HG02642 (cell line): ENCODE results near the gene RNF212B.
"Not testable (repeated sequence)": the region's sequence is repeated elsewhere in the genome, so short reads cannot be mapped to it uniquely, and the experiment has no call there.

Experiments
- ATAC-seq: cut with Tn5 transposase; IDR thresholded peaks from one replicate; pipeline ENCODE4 v1.9.1; 2021; ENCODE audit warnings: mild to moderate bottlenecking; ENCODE audit not compliant: unreplicated experiment, poor library complexity

Gene RNF212B

GRCh38 chr14:23237772-23238594 lies at the start of gene RNF212B:
Gene RNF212B, plus strand, starts transcription at chr14:23237936. Its CDS starts 2,410 bp downstream, at chr14:23240346.
- ATAC-seq = peak; percentile 81

DNA sequence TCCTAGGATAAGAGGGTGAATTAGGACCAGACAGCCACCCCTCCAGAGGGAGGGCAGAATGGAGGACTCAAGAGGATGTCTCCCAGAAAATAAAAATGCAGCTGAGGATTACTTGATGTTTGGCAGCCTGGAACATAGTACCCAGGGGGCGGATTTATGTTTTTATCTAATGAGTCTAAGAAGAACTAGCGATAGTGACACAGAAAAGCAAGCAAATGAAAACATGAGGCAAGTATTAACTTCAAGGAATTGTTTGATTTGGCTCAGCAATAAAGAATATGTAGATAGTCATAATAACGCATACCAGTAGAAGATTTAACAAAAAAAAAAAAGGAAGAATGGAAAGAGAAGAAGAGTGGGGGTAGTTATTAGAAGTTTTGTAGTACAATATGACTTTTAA lies 44.3 kb upstream of the RNF212B start:
- ATAC-seq = no peak

- ATAC-seq = no peak
Measured at GRCh38 chr14:23195552-23196101, 42.1 kb upstream of the RNF212B start.

DNA sequence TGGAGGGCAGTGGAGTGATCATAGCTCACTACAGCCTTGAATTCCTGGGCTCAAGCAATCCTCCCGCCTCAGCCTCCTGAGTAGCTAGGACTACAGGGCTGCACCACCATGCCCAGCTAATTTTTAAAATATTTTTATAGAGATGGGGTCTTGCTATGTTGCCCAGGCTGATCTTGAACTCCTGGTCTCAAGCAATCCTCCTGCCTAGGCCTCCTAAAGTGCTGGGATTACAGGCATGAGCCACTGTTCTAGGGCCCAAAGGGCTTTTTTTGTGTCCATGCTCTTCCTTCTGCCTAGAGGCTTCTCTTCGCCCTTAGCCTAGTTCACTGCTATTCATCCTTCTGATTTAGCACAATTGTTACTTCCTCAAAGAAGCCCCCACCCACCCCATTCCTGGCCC lies 41.2 kb upstream of the RNF212B start:
- ATAC-seq = not testable (repeated sequence)

GRCh38 chr14:23199141-23199540 lies 38.6 kb upstream of the RNF212B start:
- not testable (repeated sequence) for ATAC-seq

DNA sequence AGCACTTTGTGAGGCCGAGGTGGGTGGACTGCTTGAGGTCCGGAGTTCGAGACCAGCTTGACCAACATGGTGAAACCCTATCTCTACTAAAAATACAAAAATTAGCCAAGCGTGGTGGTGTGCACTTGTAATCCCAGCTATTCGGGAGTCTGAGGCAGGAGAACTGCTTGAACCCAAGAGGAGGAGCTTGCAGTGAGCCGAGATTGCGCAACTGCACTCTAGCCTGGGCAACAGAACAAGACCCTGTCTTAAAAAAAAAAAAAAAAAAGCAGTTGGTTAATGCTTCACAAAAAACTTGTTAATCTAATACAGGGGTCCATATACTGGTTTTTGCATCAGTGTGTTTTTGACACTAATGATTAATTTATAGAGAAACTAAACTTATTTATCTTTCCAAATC lies 35.7 kb upstream of the RNF212B start:
- ATAC-seq = no peak

DNA sequence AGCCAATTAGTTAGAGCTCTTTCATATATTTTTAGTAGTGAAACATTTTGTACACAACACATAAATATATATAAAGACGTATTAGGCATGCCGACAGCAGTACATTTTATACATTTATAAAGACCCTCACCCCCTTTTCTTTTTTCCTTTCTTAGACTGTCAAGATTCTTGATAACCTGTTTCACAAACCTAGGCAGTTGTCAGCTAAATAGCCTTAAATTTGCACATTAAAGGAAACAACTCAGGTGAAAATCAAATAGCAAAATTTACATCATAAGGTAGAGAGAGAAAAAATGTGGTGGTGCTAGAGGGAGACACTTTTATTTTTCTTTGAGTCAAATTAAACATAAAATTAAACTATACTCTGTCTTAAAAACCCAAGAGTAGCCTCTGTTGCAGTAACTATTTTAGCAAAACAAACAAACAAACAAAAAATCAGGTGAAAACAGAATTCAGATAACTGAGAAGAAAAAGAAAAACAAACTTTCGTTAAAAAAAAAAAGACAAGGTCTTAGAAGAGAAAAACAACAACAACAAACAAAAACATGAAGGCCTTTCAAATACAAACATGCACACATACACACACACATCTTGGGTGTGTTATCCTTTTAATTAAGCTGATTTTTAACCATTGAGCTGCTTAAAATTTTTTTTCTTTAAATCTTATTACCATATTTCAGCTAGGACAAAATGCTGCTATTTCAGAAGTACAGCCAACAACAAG lies 31.2 kb upstream of the RNF212B start:
- no peak for ATAC-seq

DNA sequence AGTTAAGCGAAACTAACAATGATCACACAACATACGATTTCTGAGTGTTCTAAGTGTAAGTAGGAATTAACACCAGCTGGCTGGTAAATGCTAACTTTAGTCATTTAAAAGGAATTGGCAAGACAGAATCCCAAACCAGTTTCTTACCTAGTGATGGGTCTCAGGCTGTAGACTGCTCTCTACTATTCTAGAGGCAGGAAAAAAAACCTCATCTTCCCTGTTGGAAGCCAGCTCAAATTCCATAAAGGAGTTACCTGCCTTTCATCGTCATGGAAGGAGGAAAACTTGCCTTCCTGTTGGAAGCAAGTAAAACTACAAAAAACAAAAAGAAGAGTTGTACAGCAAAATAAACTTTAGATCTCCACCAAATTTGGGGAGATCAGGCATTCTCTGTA lies 30.6 kb upstream of the RNF212B start:
- ATAC-seq = no peak

GRCh38 chr14:23208324-23208723 lies 29.4 kb upstream of the RNF212B start:
- no peak for ATAC-seq

GRCh38 chr14:23209651-23210423 lies 27.9 kb upstream of the RNF212B start:
- ATAC-seq = no peak

DNA sequence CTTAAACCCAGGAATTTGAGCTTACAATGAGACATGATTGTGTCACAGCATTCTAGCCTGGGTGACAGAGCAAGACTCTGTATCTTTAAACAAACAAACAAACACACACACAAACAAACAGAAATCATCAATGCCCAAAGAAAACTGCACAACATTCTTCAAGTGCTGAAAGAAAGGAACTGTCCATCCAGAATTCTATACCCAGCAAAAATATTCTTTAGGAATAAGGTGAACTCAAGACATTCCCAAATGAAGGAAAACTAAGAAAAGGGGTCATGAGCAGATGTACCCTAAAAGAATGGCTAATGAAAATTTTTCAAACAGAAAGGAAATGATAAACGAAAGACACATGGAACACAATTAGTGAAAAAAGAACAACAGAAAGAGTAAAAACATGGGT lies 22.3 kb upstream of the RNF212B start:
- ATAC-seq = no peak

- ATAC-seq = no peak
Measured at GRCh38 chr14:23217032-23218020, 20.4 kb upstream of the RNF212B start.

DNA sequence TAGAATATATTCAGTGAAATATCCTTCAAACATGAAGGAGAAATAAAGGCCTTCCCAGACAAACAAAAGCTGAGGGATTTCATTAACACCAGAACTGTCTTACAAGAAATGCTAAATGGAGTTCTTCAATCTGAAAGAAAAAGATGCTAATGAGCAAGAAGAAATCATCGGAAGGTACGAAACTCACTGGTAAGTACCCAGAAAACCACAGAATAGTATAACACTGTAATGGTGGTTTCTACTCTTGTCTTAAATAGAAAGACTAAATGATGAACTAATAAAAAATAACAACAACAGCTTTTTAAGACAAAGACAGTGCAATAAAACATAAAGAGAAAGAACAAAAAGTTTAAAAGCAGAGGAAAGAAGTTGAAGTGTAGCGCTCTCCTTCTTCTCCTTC lies 18.7 kb upstream of the RNF212B start:
- ATAC-seq = no peak

DNA sequence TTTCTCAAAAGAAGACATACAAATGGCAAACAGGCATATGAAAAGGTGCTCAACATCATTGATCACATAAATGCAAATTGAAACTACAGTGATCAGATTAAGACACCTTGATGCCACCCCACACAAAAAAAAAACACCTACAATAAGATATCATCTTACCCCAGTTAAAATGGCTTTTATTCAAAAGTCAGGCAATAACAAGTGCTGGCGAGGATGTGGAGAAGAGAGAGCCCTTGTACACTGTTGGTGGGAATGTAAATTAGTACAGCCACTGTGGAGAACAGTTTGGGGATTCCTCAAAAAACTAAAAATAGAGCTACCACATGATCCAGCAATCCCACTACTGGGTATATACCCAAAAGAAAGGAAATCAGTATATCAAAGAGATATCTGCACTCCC lies 12.8 kb upstream of the RNF212B start:
- not testable (repeated sequence) for ATAC-seq

- no peak for ATAC-seq
Measured at GRCh38 chr14:23227566-23227965, 10.2 kb upstream of the RNF212B start.

GRCh38 chr14:23228812-23229211 lies 8.9 kb upstream of the RNF212B start:
- ATAC-seq = no peak

- ATAC-seq = not testable (repeated sequence)
Measured at GRCh38 chr14:23232241-23232808, 5.4 kb upstream of the RNF212B start.

DNA sequence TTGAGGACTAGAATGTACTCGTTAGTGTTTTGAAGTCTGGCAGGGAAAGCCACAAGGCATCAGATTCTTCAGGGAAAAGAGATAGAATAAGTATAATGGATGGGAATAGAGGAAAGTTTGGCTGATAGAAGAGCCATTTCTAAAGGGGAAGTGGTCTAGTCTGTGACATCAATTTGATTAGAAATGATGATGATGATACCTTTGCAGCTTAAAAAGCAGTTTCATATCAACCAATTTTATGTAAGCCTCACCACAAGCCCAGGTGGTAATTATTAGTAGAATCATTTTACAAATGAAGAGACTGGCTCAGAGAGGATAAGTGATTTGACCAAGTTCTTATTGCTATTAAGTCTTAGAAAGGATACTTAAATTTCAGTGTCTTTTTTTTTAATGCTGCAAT lies 2.9 kb downstream of the RNF212B start:
- ATAC-seq = no peak

- ATAC-seq = not testable (repeated sequence)
Measured at GRCh38 chr14:23241061-23241715, 3.5 kb downstream of the RNF212B start.
